OCI-LY7 (cell line): ENCODE data around the gene DNAJC3. TPM values are rescaled to one million over a fixed set of nuclear protein-coding genes. Genes with fewer than 3 reads are reported as not detected.
"Not testable (repeated sequence)": the region's sequence is repeated elsewhere in the genome, so short reads cannot be mapped to it uniquely, and the experiment has no call there.

Experiments
- BruUV-seq: library from RNA; stranded (reverse); fragments of 400-500 nt; replicated peaks from 2 replicates; lab custom pipeline; 2021; lab: Mats Ljungman, UMichigan
- CTCF ChIA-PET: fragments of 300-600 bp; sonication (Branson Sonifier 250); formaldehyde crosslinking; loops from one replicate; lab custom pipeline; 2022; ENCODE audit warnings: antibody characterized with exemption; ENCODE audit not compliant: unreplicated experiment; lab: Charles Lee
- POLR2A ChIA-PET: fragments of 300-600 bp; sonication (Branson Sonifier 250); formaldehyde crosslinking; loops from one replicate; lab custom pipeline; 2022; ENCODE audit warnings: antibody characterized with exemption; lab: Charles Lee
- DNase-seq: peaks from one replicate; pipeline ENCODE4 v3.0.0-alpha.2; 2015; ENCODE audit warnings: low spot score
- H2AFZ ChIP-seq: fragments of 200-600 bp; sonication (generic), shearing (Covaris generic); 2 replicates; pipeline ENCODE4 v1.6.1; 2014; ENCODE audit warnings: mild to moderate bottlenecking, antibody characterized with exemption, low read length, moderate library complexity
- H3K27ac ChIP-seq: fragments of 200-600 bp; sonication (generic); 2 replicates; pipeline ENCODE4 v1.5.1; 2014; ENCODE audit warnings: mixed run types, low read depth, mild to moderate bottlenecking, moderate library complexity, low read length, inconsistent platforms; ENCODE audit not compliant: poor library complexity, severe bottlenecking
- H3K36me3 ChIP-seq: fragments of 200-600 bp; sonication (generic); 2 replicates; pipeline ENCODE4 v1.6.1; 2014; ENCODE audit warnings: mild to moderate bottlenecking, antibody characterized with exemption, low read length, moderate library complexity, mixed read lengths; ENCODE audit not compliant: insufficient read depth
- H3K4me1 ChIP-seq: fragments of 200-600 bp; sonication (generic); 2 replicates; pipeline ENCODE4 v1.5.1; 2014; ENCODE audit warnings: mild to moderate bottlenecking, low read length; ENCODE audit not compliant: insufficient read depth, poor library complexity, severe bottlenecking
- H3K4me2 ChIP-seq: fragments of 200-600 bp; sonication (generic); 2 replicates; pipeline ENCODE4 v1.6.1; 2014; ENCODE audit warnings: mild to moderate bottlenecking, low read length
- H3K4me3 ChIP-seq: fragments of 200-600 bp; sonication (generic); 2 replicates; pipeline ENCODE4 v1.5.1; 2014; ENCODE audit warnings: mild to moderate bottlenecking, low read depth, low read length; ENCODE audit not compliant: poor library complexity, severe bottlenecking
- H3K79me2 ChIP-seq: fragments of 200-600 bp; sonication (generic); 2 replicates; pipeline ENCODE4 v1.6.1; 2016; ENCODE audit warnings: low read depth, mild to moderate bottlenecking, low read length, moderate library complexity, mixed read lengths; ENCODE audit not compliant: insufficient read depth
- H3K9me2 ChIP-seq: fragments of 200-600 bp; sonication (generic); 2 replicates; pipeline ENCODE4 v1.6.1; 2016; ENCODE audit warnings: mild to moderate bottlenecking, low read length, mixed read lengths; ENCODE audit not compliant: insufficient read depth
- H3K9me3 ChIP-seq: fragments of 200-600 bp; sonication (generic); 2 replicates; pipeline ENCODE4 v1.6.1; 2014; ENCODE audit warnings: mild to moderate bottlenecking, mixed run types, low read length, mixed read lengths
- H4K20me1 ChIP-seq: fragments of 200-600 bp; sonication (generic); 2 replicates; pipeline ENCODE4 v1.6.1; 2014; ENCODE audit warnings: mild to moderate bottlenecking, antibody characterized with exemption, low read length, moderate library complexity, mixed read lengths; ENCODE audit not compliant: insufficient read depth
- CTCF ChIP-seq: fragments of 200-600 bp; sonication (generic); conservative IDR thresholded peaks from 2 replicates; pipeline ENCODE4 v1.5.1; 2014; ENCODE audit warnings: mild to moderate bottlenecking, antibody characterized with exemption, low read length, moderate library complexity, mixed read lengths
- EZH2phosphoT487 ChIP-seq: fragments of 200-600 bp; sonication (generic); IDR thresholded peaks from 2 replicates; pipeline ENCODE4 v1.6.1; 2018; ENCODE audit warnings: low read depth, borderline replicate concordance, mild to moderate bottlenecking, mixed run types, antibody characterized with exemption, low read length, moderate library complexity, mixed read lengths
- intact Hi-C: fragments of 100-400 bp; cut with micrococcal nuclease; formaldehyde crosslinking; loops from one replicate; pipeline ENCODE4 v1.10.0; 2022; ENCODE audit not compliant: unreplicated experiment
- total RNA-seq, 2 experiments: library from RNA; depleted of rRNA in 1 of 2; stranded (reverse); fragments of >200 nt in 1 of 2; shearing (Covaris generic) in 1 of 2; gene quantifications; 2 replicates each; pipeline ENCODE4 v1.2.3, GENCODE V29; 2014 to 2022

Gene DNAJC3
- total RNA-seq, 2 experiments from 2014 or later: 5.4 to 11.1 TPM

GRCh38 chr13:95781016-95781415, 104.1 kb downstream of the DNAJC3 start:
- H3K4me3 ChIP-seq: no peak overlapping the region
- H3K27ac ChIP-seq: no peak overlapping the region
- H3K36me3 ChIP-seq: no peaks in the 10 kb centered on the region
- intact Hi-C loops: no loop called here
- POLR2A ChIA-PET: no interaction called here
- no peaks in the 10 kb centered on the region for H3K9me2 ChIP-seq
- DNase-seq: no peak
- no peaks in the 10 kb centered on the region for H3K9me3 ChIP-seq
- CTCF ChIA-PET: no interaction called here
- no peak for TF ChIP-seq EZH2phosphoT487
- TF ChIP-seq CTCF: no peak
- H4K20me1 ChIP-seq: no peaks in the 10 kb centered on the region
- H3K4me2 ChIP-seq: no peak overlapping the region
- H3K79me2 ChIP-seq: no peaks in the 10 kb centered on the region
- BruUV-seq: no TSS peak
- H2AFZ ChIP-seq: no peak overlapping the region
- H3K4me1 ChIP-seq: no peaks in the 10 kb centered on the region

- H2AFZ ChIP-seq, BruUV-seq, intact Hi-C loops, H3K27ac ChIP-seq, CTCF ChIA-PET, H3K36me3 ChIP-seq, H3K9me3 ChIP-seq, H3K9me2 ChIP-seq, H3K4me2 ChIP-seq, DNase-seq, H3K79me2 ChIP-seq, H3K4me1 ChIP-seq, H4K20me1 ChIP-seq, H3K4me3 ChIP-seq, POLR2A ChIA-PET: not testable (repeated sequence)
Measured at GRCh38 chr13:95781940-95782339, 105.0 kb downstream of the DNAJC3 start.

GRCh38 chr13:95783747-95784146, 106.8 kb downstream of the DNAJC3 start:
- Histone ChIP-seq H4K20me1 (no peaks in the 10 kb centered on the region), H3K4me2 (no peak overlapping the region), H3K4me1 (no peaks in the 10 kb centered on the region), H3K27ac (no peak overlapping the region), H3K9me2 (no peaks in the 10 kb centered on the region), H2AFZ (no peak overlapping the region), H3K9me3 (no peaks in the 10 kb centered on the region), H3K79me2 (no peaks in the 10 kb centered on the region), H3K36me3 (peaks cover 3% of the 10 kb centered on the region; the same call in 1 of the 2 replicates), H3K4me3 (no peak overlapping the region)
- POLR2A ChIA-PET: interaction anchor here (0.7 kb wide), 1 partner anchor 8 kb away, joined by 4 read pairs; no protein-coding TSS in a partner anchor
- BruUV-seq: no TSS peak
- CTCF ChIA-PET: no interaction called here
- TF ChIP-seq CTCF (no peak), EZH2phosphoT487 (no peak)
- intact Hi-C loops: no loop called here
- no peak for DNase-seq
